SH-SY5Y (cell line): ENCODE measurements around the gene HOXB6.

Experiments used
- GATA2 ChIP-seq: IDR thresholded peaks from 2 replicates; pipeline ENCODE4 v1.6.1; 2011; ENCODE audit warnings: mild to moderate bottlenecking, low read depth, low read length
- GATA3 ChIP-seq: IDR thresholded peaks from 2 replicates; pipeline ENCODE4 v1.6.1; 2011; ENCODE audit warnings: low read depth, mild to moderate bottlenecking, low read length, moderate library complexity

GRCh38 chr17:48636177-48637018, 31.6 kb upstream of the HOXB6 start:
- TF ChIP-seq GATA3, result no peak
- no peak for TF ChIP-seq GATA2
